Mesenchymal stem cell (in vitro differentiated cells and primary cell): ENCODE data around the gene RPIA.

Experiments
- DNase-seq: peaks from one replicate; pipeline ENCODE4 v3.0.0-alpha.2; 2013
- H2AFZ ChIP-seq: one replicate; pipeline ENCODE4 v1.6.1; 2013; ENCODE audit warnings: low read depth, mild to moderate bottlenecking, control low read depth, inconsistent platforms, low read length, moderate library complexity
- H2AK5ac ChIP-seq: 2 replicates; pipeline ENCODE4 v1.6.1; 2013; ENCODE audit warnings: low read length, moderate library complexity, mild to moderate bottlenecking, inconsistent platforms; ENCODE audit not compliant: severe bottlenecking
- H2BK120ac ChIP-seq: one replicate; pipeline ENCODE4 v1.6.1; 2013; ENCODE audit warnings: low read depth, mild to moderate bottlenecking, inconsistent platforms, low read length, moderate library complexity
- H2BK12ac ChIP-seq, 2 experiments: one replicate each; pipeline ENCODE4 v1.6.1; 2013; ENCODE audit warnings: inconsistent platforms in 2 of 2, low read length in 2 of 2, mild to moderate bottlenecking in 2 of 2, moderate library complexity in 2 of 2, control low read depth in 1 of 2
- H2BK15ac ChIP-seq: one replicate; pipeline ENCODE4 v1.6.1; 2013; ENCODE audit warnings: mild to moderate bottlenecking, low read depth, inconsistent platforms; ENCODE audit not compliant: poor library complexity, severe bottlenecking
- H2BK5ac ChIP-seq: 2 replicates; pipeline ENCODE4 v1.6.1; 2013; ENCODE audit warnings: low read depth, mild to moderate bottlenecking, low read length, control low read depth, inconsistent platforms; ENCODE audit not compliant: poor library complexity, severe bottlenecking
- H3K14ac ChIP-seq, 2 experiments: one replicate each; pipeline ENCODE4 v1.6.1; 2013; ENCODE audit warnings: inconsistent platforms in 2 of 2, low read length in 2 of 2, control low read depth in 1 of 2, mild to moderate bottlenecking in 1 of 2, moderate library complexity in 1 of 2
- H3K18ac ChIP-seq, 2 experiments: one replicate each; pipeline ENCODE4 v1.6.1; 2013; ENCODE audit warnings: inconsistent platforms in 2 of 2, low read length in 2 of 2, control low read depth in 1 of 2, low read depth in 1 of 2, mild to moderate bottlenecking in 1 of 2
- H3K23ac ChIP-seq, 2 experiments: one replicate each; pipeline ENCODE4 v1.6.1; 2013; ENCODE audit warnings: inconsistent platforms in 2 of 2, low read length in 2 of 2, mild to moderate bottlenecking in 2 of 2, moderate library complexity in 2 of 2, control low read depth in 1 of 2
- H3K27ac ChIP-seq: 2 replicates; pipeline ENCODE4 v1.5.1; 2013; ENCODE audit warnings: mild to moderate bottlenecking, moderate library complexity, low read length, control low read depth, inconsistent platforms; ENCODE audit not compliant: poor library complexity, severe bottlenecking
- H3K27me3 ChIP-seq, 2 experiments: 2 replicates each; pipeline versions ENCODE4 v1.6.1 to v1.7.0; 2013; ENCODE audit warnings: low read length in 2 of 2, mild to moderate bottlenecking in 2 of 2, moderate library complexity in 2 of 2, control low read depth in 1 of 2, inconsistent platforms in 1 of 2; ENCODE audit not compliant: control insufficient read depth in 1 of 2, insufficient read depth in 1 of 2
- H3K36me3 ChIP-seq, 2 experiments: 2 replicates each; pipeline versions ENCODE4 v1.6.1 to v1.7.0; 2013; ENCODE audit warnings: low read length in 2 of 2, control low read depth in 1 of 2, inconsistent platforms in 1 of 2, low read depth in 1 of 2, mild to moderate bottlenecking in 1 of 2; ENCODE audit not compliant: insufficient read depth in 2 of 2, control insufficient read depth in 1 of 2
- H3K4ac ChIP-seq, 2 experiments: one replicate each; pipeline ENCODE4 v1.6.1; 2013; ENCODE audit warnings: inconsistent platforms in 2 of 2, low read length in 2 of 2, mild to moderate bottlenecking in 2 of 2, moderate library complexity in 2 of 2, control low read depth in 1 of 2, low read depth in 1 of 2
- H3K4me1 ChIP-seq: 2 replicates; pipeline ENCODE4 v1.6.1; 2013; ENCODE audit warnings: low read depth, low read length, control low read depth; ENCODE audit not compliant: control insufficient read depth, insufficient read depth
- H3K4me2 ChIP-seq: 2 replicates; pipeline ENCODE4 v1.6.1; 2013; ENCODE audit warnings: low read length, mild to moderate bottlenecking, inconsistent platforms; ENCODE audit not compliant: poor library complexity, severe bottlenecking
- H3K4me3 ChIP-seq, 2 experiments: 2 replicates each; pipeline versions ENCODE4 v1.5.1 to v1.7.0; 2013; ENCODE audit warnings: low read length in 2 of 2, mild to moderate bottlenecking in 2 of 2, control low read depth in 1 of 2, low read depth in 1 of 2; ENCODE audit not compliant: insufficient read depth in 1 of 2
- H3K79me1 ChIP-seq: replicated peaks from 2 replicates; pipeline ENCODE4 v1.6.1; 2013; ENCODE audit warnings: mild to moderate bottlenecking, control low read depth, low read length, inconsistent platforms; ENCODE audit not compliant: poor library complexity, severe bottlenecking
- H3K9ac ChIP-seq: 2 replicates; pipeline ENCODE4 v1.7.0; 2013; ENCODE audit warnings: mild to moderate bottlenecking, low read length, moderate library complexity
- H3K9me3 ChIP-seq: 2 replicates; pipeline ENCODE4 v1.7.0; 2013; ENCODE audit warnings: mild to moderate bottlenecking, low read length; ENCODE audit not compliant: control insufficient read depth
- H4K8ac ChIP-seq: one replicate; pipeline ENCODE4 v1.6.1; 2013; ENCODE audit warnings: inconsistent platforms, mild to moderate bottlenecking, low read length, moderate library complexity
- H4K91ac ChIP-seq: one replicate; pipeline ENCODE4 v1.6.1; 2013; ENCODE audit warnings: mild to moderate bottlenecking, low read length, inconsistent platforms
- WGBS: methylation state at CpG from one replicate; pipeline ENCODE4 v1.1.7; 2013; ENCODE audit warnings: mixed read lengths; 5-methylcytosine and 5-hydroxymethylcytosine counted together

The RPIA gene

GRCh38 chr2:88711289-88711688 is 19.8 kb downstream of the RPIA start:
- H3K14ac ChIP-seq = no peak overlapping the region
- H3K9ac ChIP-seq = no peak overlapping the region
- H2AK5ac ChIP-seq = no peak overlapping the region
- no peak overlapping the region for H4K91ac ChIP-seq
- H2AFZ ChIP-seq = no peak overlapping the region
- no peak overlapping the region for H2BK5ac ChIP-seq
- no peak overlapping the region for H3K23ac ChIP-seq
- no peaks in the 10 kb centered on the region for H3K4me1 ChIP-seq
- H3K18ac ChIP-seq = no peak overlapping the region
- H2BK15ac ChIP-seq = no peak overlapping the region
- H3K9me3 ChIP-seq = no peaks in the 10 kb centered on the region
- peaks cover 0 to 2% of the 10 kb centered on the region in 2 experiments for H3K36me3 ChIP-seq
- H3K27me3 ChIP-seq = no peaks in the 10 kb centered on the region
- H3K4me3 ChIP-seq = no peak overlapping the region
- no peak overlapping the region for H4K8ac ChIP-seq
- H3K4ac ChIP-seq = no peak overlapping the region
- peaks cover 31% of the 10 kb centered on the region for H3K79me1 ChIP-seq
- no peak overlapping the region for H3K27ac ChIP-seq
- no peak for DNase-seq
- no peak overlapping the region for H2BK120ac ChIP-seq
- WGBS = 93% methylated on average over 1 of the region's 1 CpG
- H2BK12ac ChIP-seq = no peak overlapping the region
- no peak overlapping the region for H3K4me2 ChIP-seq

DNA sequence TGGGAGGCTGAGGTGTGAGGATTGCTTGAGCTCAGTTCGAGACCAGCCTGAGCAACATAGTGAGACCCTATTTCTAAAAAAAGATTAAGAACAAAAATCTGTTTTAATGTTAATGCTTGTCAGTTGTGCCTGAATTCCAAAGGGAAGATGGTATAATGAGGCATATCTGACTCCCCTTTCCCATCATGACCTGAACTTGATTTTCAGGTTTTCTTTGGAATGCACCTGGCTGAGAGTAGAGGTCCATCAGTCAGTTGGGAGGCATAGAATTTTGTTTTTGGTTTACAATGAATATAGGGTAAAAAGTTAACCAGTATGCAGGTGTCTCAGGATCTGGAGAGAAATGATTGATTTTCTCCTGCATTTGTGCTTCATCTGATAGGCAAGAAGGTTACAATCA is 20.4 kb downstream of the RPIA start:
- H3K23ac ChIP-seq = no peak overlapping the region
- H3K18ac ChIP-seq = no peak overlapping the region
- no peak overlapping the region for H4K91ac ChIP-seq
- no peak overlapping the region for H3K4me3 ChIP-seq
- no peak overlapping the region for H2BK15ac ChIP-seq
- no peak overlapping the region for H4K8ac ChIP-seq
- H3K36me3 ChIP-seq = peaks cover 0 to 2% of the 10 kb centered on the region in 2 experiments
- no CpG with 5 or more reads among the region's 1 CpG for WGBS
- H3K27ac ChIP-seq = no peak overlapping the region
- no peak overlapping the region for H2BK120ac ChIP-seq
- no peaks in the 10 kb centered on the region for H3K4me1 ChIP-seq
- no peak overlapping the region for H3K4me2 ChIP-seq
- H2BK5ac ChIP-seq = no peak overlapping the region
- no peak overlapping the region for H2BK12ac ChIP-seq
- H2AK5ac ChIP-seq = no peak overlapping the region
- H2AFZ ChIP-seq = no peak overlapping the region
- no peak overlapping the region for H3K4ac ChIP-seq
- no peaks in the 10 kb centered on the region for H3K9me3 ChIP-seq
- no peaks in the 10 kb centered on the region for H3K27me3 ChIP-seq
- H3K14ac ChIP-seq = no peak overlapping the region
- H3K9ac ChIP-seq = no peak overlapping the region
- DNase-seq = no peak
- peaks cover 32% of the 10 kb centered on the region for H3K79me1 ChIP-seq

DNA sequence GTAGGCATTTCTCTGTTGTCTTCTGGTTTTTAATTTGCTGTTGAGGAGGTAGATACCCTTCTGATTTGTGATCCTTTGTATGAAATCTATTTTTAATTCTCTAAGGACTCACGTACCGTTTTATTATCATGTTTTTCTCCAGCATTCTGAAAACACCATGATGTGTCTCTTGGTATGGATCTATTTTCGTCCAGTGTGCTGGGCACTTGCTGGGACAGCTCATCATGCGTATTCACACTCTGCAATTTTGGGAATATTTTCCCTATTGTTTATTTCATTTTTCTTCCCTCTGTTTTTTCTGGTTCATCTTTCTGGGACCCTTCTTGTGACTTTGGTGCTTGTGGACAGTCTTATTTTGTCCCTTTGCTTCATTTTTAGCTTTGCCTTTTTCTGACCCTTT is 21.9 kb downstream of the RPIA start:
- Histone ChIP-seq H3K4ac (no peak overlapping the region), H3K18ac (no peak overlapping the region), H2BK5ac (no peak overlapping the region), H3K36me3 (peaks cover 0 to 2% of the 10 kb centered on the region in 2 experiments), H3K14ac (no peak overlapping the region), H2AK5ac (no peak overlapping the region), H3K4me1 (no peaks in the 10 kb centered on the region), H3K79me1 (peaks cover 33% of the 10 kb centered on the region), H4K8ac (no peak overlapping the region), H3K9ac (no peak overlapping the region), H3K23ac (no peak overlapping the region), H3K27me3 (no peaks in the 10 kb centered on the region), H4K91ac (no peak overlapping the region), H3K9me3 (no peaks in the 10 kb centered on the region), H3K4me2 (no peak overlapping the region), H2AFZ (no peak overlapping the region), H3K27ac (no peak overlapping the region), H3K4me3 (no peak overlapping the region), H2BK15ac (no peak overlapping the region), H2BK120ac (no peak overlapping the region), H2BK12ac (no peak overlapping the region)
- WGBS = 100% methylated on average over 4 of the region's 4 CpGs
- no peak for DNase-seq

- H3K27ac ChIP-seq = no peak overlapping the region
- H2BK5ac ChIP-seq = no peak overlapping the region
- H3K4me1 ChIP-seq = no peaks in the 10 kb centered on the region
- H3K4me2 ChIP-seq = no peak overlapping the region
- peaks cover 0 to 2% of the 10 kb centered on the region in 2 experiments for H3K36me3 ChIP-seq
- no peaks in the 10 kb centered on the region for H3K9me3 ChIP-seq
- no peak overlapping the region for H2BK120ac ChIP-seq
- H3K14ac ChIP-seq = no peak overlapping the region
- 100% methylated on average over 2 of the region's 3 CpGs for WGBS
- no peak overlapping the region for H3K18ac ChIP-seq
- no peak overlapping the region for H2BK15ac ChIP-seq
- no peak for DNase-seq
- H3K23ac ChIP-seq = no peak overlapping the region
- no peak overlapping the region for H3K4me3 ChIP-seq
- no peak overlapping the region for H2AK5ac ChIP-seq
- H2BK12ac ChIP-seq = no peak overlapping the region
- no peak overlapping the region for H4K91ac ChIP-seq
- H3K79me1 ChIP-seq = peaks cover 30% of the 10 kb centered on the region
- no peak overlapping the region for H3K4ac ChIP-seq
- H4K8ac ChIP-seq = no peak overlapping the region
- no peak overlapping the region for H2AFZ ChIP-seq
- H3K27me3 ChIP-seq = no peaks in the 10 kb centered on the region
- H3K9ac ChIP-seq = no peak overlapping the region
Observed at GRCh38 chr2:88714667-88715066, 23.2 kb downstream of the RPIA start.
